ENCODE measurements around the gene CPLANE2.

GRCh38 chr1:16191916-16192546, 45.0 kb downstream of the CPLANE2 start:
- TF ChIP-seq EZH2 (IDR thresholded peaks at IDR 0.05; ENCODE audit: low read depth), result no peak
- TF ChIP-seq CTCF (conservative IDR thresholded peaks at IDR 0.05), result no peak
